Measurements from ENCODE around the gene CDCA7L.

GRCh38 chr7:21887779-21888178 lies 57.9 kb downstream of the CDCA7L start:
- TF ChIP-seq, protein P1, sequence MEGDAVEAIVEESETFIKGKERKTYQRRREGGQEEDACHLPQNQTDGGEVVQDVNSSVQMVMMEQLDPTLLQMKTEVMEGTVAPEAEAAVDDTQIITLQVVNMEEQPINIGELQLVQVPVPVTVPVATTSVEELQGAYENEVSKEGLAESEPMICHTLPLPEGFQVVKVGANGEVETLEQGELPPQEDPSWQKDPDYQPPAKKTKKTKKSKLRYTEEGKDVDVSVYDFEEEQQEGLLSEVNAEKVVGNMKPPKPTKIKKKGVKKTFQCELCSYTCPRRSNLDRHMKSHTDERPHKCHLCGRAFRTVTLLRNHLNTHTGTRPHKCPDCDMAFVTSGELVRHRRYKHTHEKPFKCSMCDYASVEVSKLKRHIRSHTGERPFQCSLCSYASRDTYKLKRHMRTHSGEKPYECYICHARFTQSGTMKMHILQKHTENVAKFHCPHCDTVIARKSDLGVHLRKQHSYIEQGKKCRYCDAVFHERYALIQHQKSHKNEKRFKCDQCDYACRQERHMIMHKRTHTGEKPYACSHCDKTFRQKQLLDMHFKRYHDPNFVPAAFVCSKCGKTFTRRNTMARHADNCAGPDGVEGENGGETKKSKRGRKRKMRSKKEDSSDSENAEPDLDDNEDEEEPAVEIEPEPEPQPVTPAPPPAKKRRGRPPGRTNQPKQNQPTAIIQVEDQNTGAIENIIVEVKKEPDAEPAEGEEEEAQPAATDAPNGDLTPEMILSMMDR (IDR thresholded peaks at IDR 0.05) = no peak
- TF ChIP-seq POLR2A (IDR thresholded peaks at IDR 0.05) (no peak), EP300 (IDR thresholded peaks at IDR 0.05) (no peak)
